ENCODE measurements around the gene OIP5. TPM values are rescaled to one million over a fixed set of nuclear protein-coding genes. Genes with fewer than 3 reads are reported as not detected.

Gene OIP5
- total and polyA plus RNA-seq, 2 of the 13 experiments (the other 11 are each of a cell fraction or from before 2014, with no cell fraction given): 10.7 to 38.0 TPM

DNA sequence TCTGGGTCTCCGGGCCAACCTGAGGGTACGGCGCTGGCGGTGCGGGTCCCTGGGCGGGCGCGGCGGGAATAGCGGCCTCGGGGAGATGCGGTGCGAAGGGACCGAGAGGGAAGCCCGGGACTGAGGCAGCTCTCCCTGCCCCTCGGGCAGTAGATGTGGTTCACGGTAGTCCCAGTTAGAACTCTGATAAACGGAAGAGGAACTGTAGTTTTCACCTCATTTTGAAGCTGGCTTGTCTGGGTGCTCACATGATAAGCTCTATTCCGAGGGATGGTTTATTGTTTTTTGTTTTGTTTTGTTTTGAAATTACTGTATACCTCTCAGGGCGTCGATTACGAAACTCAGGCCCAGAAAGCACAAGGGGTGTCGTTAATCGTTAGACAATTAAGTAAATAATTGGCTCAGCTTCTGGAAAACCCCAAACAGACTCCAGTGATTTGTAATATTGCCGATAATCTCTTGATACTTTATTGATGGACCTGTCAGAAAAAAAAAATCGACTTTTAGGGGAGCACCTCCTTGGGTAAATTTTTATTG lies 703 bp upstream of the OIP5 start (continued):
- TF ChIP-seq, protein P1, sequence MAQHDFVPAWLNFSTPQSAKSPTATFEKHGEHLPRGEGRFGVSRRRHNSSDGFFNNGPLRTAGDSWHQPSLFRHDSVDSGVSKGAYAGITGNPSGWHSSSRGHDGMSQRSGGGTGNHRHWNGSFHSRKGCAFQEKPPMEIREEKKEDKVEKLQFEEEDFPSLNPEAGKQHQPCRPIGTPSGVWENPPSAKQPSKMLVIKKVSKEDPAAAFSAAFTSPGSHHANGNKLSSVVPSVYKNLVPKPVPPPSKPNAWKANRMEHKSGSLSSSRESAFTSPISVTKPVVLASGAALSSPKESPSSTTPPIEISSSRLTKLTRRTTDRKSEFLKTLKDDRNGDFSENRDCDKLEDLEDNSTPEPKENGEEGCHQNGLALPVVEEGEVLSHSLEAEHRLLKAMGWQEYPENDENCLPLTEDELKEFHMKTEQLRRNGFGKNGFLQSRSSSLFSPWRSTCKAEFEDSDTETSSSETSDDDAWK (CRISPR knock-in tag; IDR thresholded peaks at IDR 0.05): no peak
- TF ChIP-seq ZNF547 (CRISPR knock-in tag; IDR thresholded peaks at IDR 0.05): no peak
- TF ChIP-seq GMEB2 (CRISPR knock-in tag; IDR thresholded peaks at IDR 0.05; ENCODE audit: low read depth): no peak; the same call in 1 of the 2 replicates
- no peak for TF ChIP-seq KDM1A (CRISPR knock-in tag; IDR thresholded peaks at IDR 0.05)
- TF ChIP-seq ZSCAN12 (CRISPR knock-in tag; IDR thresholded peaks at IDR 0.05): no peak
- TF ChIP-seq CBFB (CRISPR knock-in tag; IDR thresholded peaks at IDR 0.05): no peak
- TF ChIP-seq PBX2 (CRISPR knock-in tag; IDR thresholded peaks at IDR 0.05): no peak
- no peak for TF ChIP-seq ATF7 (IDR thresholded peaks at IDR 0.05)
- TF ChIP-seq ATF7 (CRISPR knock-in tag; IDR thresholded peaks at IDR 0.05): no peak
- no peak for TF ChIP-seq ZEB1 (IDR thresholded peaks at IDR 0.05; ENCODE audit: insufficient replicate concordance, low read depth)
- peak; percentile 42 for TF ChIP-seq ASH2L (IDR thresholded peaks at IDR 0.05; ENCODE audit: insufficient read length, low read depth, low read length)
- no peak; the same call in 1 of the 2 replicates for TF ChIP-seq NCOR1 (IDR thresholded peaks at IDR 0.05; ENCODE audit: borderline replicate concordance, low read length)
- TF ChIP-seq, protein P2, sequence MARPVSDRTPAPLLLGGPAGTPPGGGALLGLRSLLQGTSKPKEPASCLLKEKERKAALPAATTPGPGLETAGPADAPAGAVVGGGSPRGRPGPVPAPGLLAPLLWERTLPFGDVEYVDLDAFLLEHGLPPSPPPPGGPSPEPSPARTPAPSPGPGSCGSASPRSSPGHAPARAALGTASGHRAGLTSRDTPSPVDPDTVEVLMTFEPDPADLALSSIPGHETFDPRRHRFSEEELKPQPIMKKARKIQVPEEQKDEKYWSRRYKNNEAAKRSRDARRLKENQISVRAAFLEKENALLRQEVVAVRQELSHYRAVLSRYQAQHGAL (CRISPR knock-in tag; IDR thresholded peaks at IDR 0.05; ENCODE audit: not compliant biosample characterization): peak; percentile 25
- no peak for TF ChIP-seq DNMT3B (CRISPR knock-in tag; conservative IDR thresholded peaks at IDR 0.05)
- TF ChIP-seq NFE2 (CRISPR knock-in tag; IDR thresholded peaks at IDR 0.05): no peak
- no peak for TF ChIP-seq TAF15 (IDR thresholded peaks at IDR 0.05; ENCODE audit: low read depth, low read length, poor library complexity, severe bottlenecking)
- TF ChIP-seq, protein P3, sequence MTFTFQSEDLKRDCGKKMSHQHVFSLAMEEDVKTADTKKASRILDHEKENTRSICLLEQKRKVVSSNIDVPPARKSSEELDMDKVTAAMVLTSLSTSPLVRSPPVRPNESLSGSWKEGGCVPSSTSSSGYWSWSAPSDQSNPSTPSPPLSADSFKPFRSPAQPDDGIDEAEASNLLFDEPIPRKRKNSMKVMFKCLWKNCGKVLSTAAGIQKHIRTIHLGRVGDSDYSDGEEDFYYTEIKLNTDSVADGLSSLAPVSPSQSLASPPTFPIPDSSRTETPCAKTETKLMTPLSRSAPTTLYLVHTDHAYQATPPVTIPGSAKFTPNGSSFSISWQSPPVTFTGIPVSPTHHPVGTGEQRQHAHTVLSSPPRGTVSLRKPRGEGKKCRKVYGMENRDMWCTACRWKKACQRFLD (CRISPR knock-in tag; IDR thresholded peaks at IDR 0.05; ENCODE audit: borderline replicate concordance): no peak
- no peak for TF ChIP-seq IKZF4 (CRISPR knock-in tag; IDR thresholded peaks at IDR 0.05; ENCODE audit: borderline replicate concordance, low read depth, not compliant biosample characterization)
- TF ChIP-seq ZNF619 (CRISPR knock-in tag; IDR thresholded peaks at IDR 0.05): no peak
- no peak for TF ChIP-seq HNF4A (CRISPR knock-in tag; IDR thresholded peaks at IDR 0.05)
- TF ChIP-seq IRF9 (CRISPR knock-in tag; IDR thresholded peaks at IDR 0.05; ENCODE audit: borderline replicate concordance): no peak
